K562 (cell line): ENCODE data around the gene SMIM3. TPM values are rescaled to one million over a fixed set of nuclear protein-coding genes. Genes with fewer than 3 reads are reported as not detected.

Source experiments
- ATAC-seq: fragments of 200-7000 bp; cut with Tn5 transposase; 3 replicates; pipeline ENCODE4 v1.9.1; 2020; ENCODE audit warnings: moderate library complexity
- BruUV-seq: library from RNA; stranded (reverse); fragments of 400-500 nt; replicated peaks from 2 replicates; lab custom pipeline; 2021; lab: Mats Ljungman, UMichigan
- CTCF ChIA-PET: fragments of 300-600 bp; formaldehyde crosslinking; extraction: SDS; loops from one replicate; lab custom pipeline; 2021; ENCODE audit warnings: low intra/inter-chr PET ratio; lab: Yijun Ruan, JAX
- POLR2A ChIA-PET: fragments of 300-600, 350-650 bp; sonication (Branson Sonifier 250); formaldehyde crosslinking; extraction: SDS; loops from one replicate; lab custom pipeline; 2021; ENCODE audit warnings: antibody characterized with exemption, inconsistent platforms; lab: Yijun Ruan, JAX
- DNase-seq, 4 experiments: peaks; one replicate each; pipeline versions ENCODE4 v3.0.0 to v3.0.0-alpha.2; 2011 to 2018; ENCODE audit warnings: low spot score in 3 of 4, mixed read lengths in 3 of 4; ENCODE audit errors: extremely low read depth in 1 of 4
- FAIRE-seq: peaks from 2 replicates; lab custom pipeline; 2011; peaks lifted over from hg19 to GRCh38; lab: Jason Lieb, UNC
- H2AFZ ChIP-seq: 2 replicates; pipeline ENCODE4 v1.6.0; 2011; ENCODE audit warnings: low read depth, low read length, control low read depth, inconsistent platforms
- H3K27ac ChIP-seq: fragments of 200-600 bp; 3 replicates; pipeline ENCODE4 v1.8.0; 2011; ENCODE audit warnings: low read depth, mild to moderate bottlenecking, control low read depth, inconsistent platforms, low read length, moderate library complexity, mixed read lengths; ENCODE audit errors: extremely low read depth
- H3K27me3 ChIP-seq, 2 experiments: fragments of 300-600 bp in 1 of 2; 2 replicates in 1 of 2; 3 replicates in 1 of 2; pipeline versions ENCODE4 v1.6.0 to v1.8.0; 2011; ENCODE audit warnings: inconsistent platforms in 2 of 2, low read length in 2 of 2, mild to moderate bottlenecking in 1 of 2, mixed read lengths in 1 of 2, moderate library complexity in 1 of 2; ENCODE audit not compliant: control insufficient read depth in 2 of 2, insufficient read depth in 2 of 2
- H3K36me3 ChIP-seq: fragments of 300-600 bp; 3 replicates; pipeline ENCODE4 v1.8.0; 2011; ENCODE audit warnings: mild to moderate bottlenecking, low read length, inconsistent platforms; ENCODE audit not compliant: control insufficient read depth, insufficient read depth
- H3K4me1 ChIP-seq, 2 experiments: fragments of 200-600 bp in 1 of 2; replicated peaks in 1 of 2; 2 replicates in 1 of 2; 3 replicates in 1 of 2; pipeline versions ENCODE4 v1.5.1 to v1.8.0; 2011; ENCODE audit warnings: inconsistent platforms in 2 of 2, low read length in 2 of 2, mild to moderate bottlenecking in 1 of 2, mixed read lengths in 1 of 2, moderate library complexity in 1 of 2; ENCODE audit not compliant: control insufficient read depth in 2 of 2, insufficient read depth in 2 of 2
- H3K4me2 ChIP-seq: 2 replicates; pipeline ENCODE4 v1.6.1; 2011; ENCODE audit warnings: low read length, control low read depth, inconsistent platforms, mixed read lengths; ENCODE audit not compliant: insufficient read depth
- H3K4me3 ChIP-seq: fragments of 200-600 bp; sonication (generic), shearing (Covaris generic); 2 replicates; pipeline ENCODE4 v1.5.1; 2016; ENCODE audit warnings: control low read depth, inconsistent platforms
- H3K79me2 ChIP-seq: fragments of 200-600 bp; 3 replicates; pipeline ENCODE4 v1.8.0; 2011; ENCODE audit warnings: low read length, inconsistent platforms; ENCODE audit not compliant: control insufficient read depth, insufficient read depth
- H3K9ac ChIP-seq, 2 experiments: 2 replicates each; pipeline versions ENCODE4 v1.6.0 to v1.6.1; 2011; ENCODE audit warnings: low read depth in 2 of 2, low read length in 2 of 2, control low read depth in 1 of 2, inconsistent platforms in 1 of 2, mild to moderate bottlenecking in 1 of 2, mixed read lengths in 1 of 2; ENCODE audit not compliant: insufficient read depth in 1 of 2
- H3K9me1 ChIP-seq: one replicate; pipeline ENCODE4 v1.6.0; 2011; ENCODE audit warnings: inconsistent platforms, mild to moderate bottlenecking, low read length, moderate library complexity; ENCODE audit not compliant: control insufficient read depth, insufficient read depth
- H3K9me3 ChIP-seq: replicated peaks from 2 replicates; pipeline ENCODE4 v1.5.1; 2011; ENCODE audit warnings: low read depth, low read length, inconsistent platforms; ENCODE audit not compliant: control insufficient read depth, insufficient read depth
- H4K20me1 ChIP-seq: replicated peaks from 2 replicates; pipeline ENCODE4 v1.6.1; 2011; ENCODE audit warnings: low read length, inconsistent platforms, mixed read lengths; ENCODE audit not compliant: control insufficient read depth, insufficient read depth
- CBFA2T3 ChIP-seq: fragments of 450-650 bp; IDR thresholded peaks from 2 replicates; pipeline ENCODE4 v1.6.1; 2017
- CREM ChIP-seq: IDR thresholded peaks from 2 replicates; pipeline ENCODE4 v1.6.1; 2014; ENCODE audit warnings: antibody characterized with exemption, low read depth
- HNRNPK ChIP-seq: fragments of 200-400 bp; formaldehyde crosslinking; IDR thresholded peaks from one replicate; pipeline ENCODE4 v1.6.1; 2018; ENCODE audit warnings: mild to moderate bottlenecking, low read depth, low read length; ENCODE audit not compliant: poor library complexity, severe bottlenecking
- HNRNPLL ChIP-seq: fragments of 200-400 bp; formaldehyde crosslinking; IDR thresholded peaks from 2 replicates; pipeline ENCODE4 v1.6.1; 2017; ENCODE audit warnings: low read length, low read depth, mild to moderate bottlenecking; ENCODE audit not compliant: poor library complexity, severe bottlenecking
- PCBP1 ChIP-seq: fragments of 200-400 bp; formaldehyde crosslinking; IDR thresholded peaks from 2 replicates; pipeline ENCODE4 v1.6.1; 2018; ENCODE audit warnings: mild to moderate bottlenecking, low read depth, low read length; ENCODE audit not compliant: poor library complexity, severe bottlenecking
- PHB ChIP-seq: fragments of 250-450 bp; sonication (Bioruptor Pico); IDR thresholded peaks from 2 replicates; pipeline ENCODE4 v1.5.0; 2021
- TFAM ChIP-seq: fragments of 250-450 bp; sonication (Bioruptor Pico); conservative IDR thresholded peaks from 2 replicates; pipeline ENCODE4 v1.5.0; 2021; ENCODE audit warnings: mild to moderate bottlenecking, moderate library complexity
- ZNF23 ChIP-seq: fragments of 250-450 bp; sonication (Bioruptor Pico); IDR thresholded peaks from 2 replicates; pipeline ENCODE4 v1.4.0; 2020; ENCODE audit warnings: mild to moderate bottlenecking
- ZNF76 ChIP-seq: fragments of 250-450 bp; sonication (Bioruptor Pico); IDR thresholded peaks from 2 replicates; pipeline ENCODE4 v1.4.0; 2020; ENCODE audit warnings: mild to moderate bottlenecking, moderate library complexity, borderline replicate concordance
- WGBS: fragments of 100-300 bp; shearing (Covaris generic); methylation state at CpG from one replicate; pipeline ENCODE4 v1.1.6; 2016; ENCODE audit warnings: low coverage, mixed read lengths; ENCODE audit not compliant: insufficient coverage; ENCODE audit errors: missing lambda C conversion rate; 5-methylcytosine and 5-hydroxymethylcytosine counted together
- in situ Hi-C: fragments of 300-500 bp; cut with MboI; formaldehyde crosslinking; loops from 4 replicates; pipeline ENCODE4 v1.15.0; 2018; ENCODE audit warnings: inconsistent platforms, mixed read lengths
- intact Hi-C: fragments of 100-400 bp; cut with micrococcal nuclease; formaldehyde crosslinking; loops from 2 replicates; pipeline ENCODE4 v1.14.2; 2022
- polyA plus RNA-seq, 8 experiments: library from polyadenylated mRNA; depleted of rRNA in 4 of 8; stranded (reverse) in 5 of 8; unstranded in 3 of 8; fragments of >200 nt; fragmentation: Nextera tagmentation in 2 of 8; fragmentation: Illumina TruSeq in 1 of 8; extraction: Ambion mirVana in 2 of 8; extraction: Trizol in 1 of 8; gene quantifications; 2 replicates each; pipeline versions ENCODE4 v1.2.1 to v1.2.3, GENCODE V29; 2011 to 2014; ENCODE audit warnings: inconsistent platforms in 1 of 8, missing spikeins in 1 of 8
- total RNA-seq, 7 experiments: library from RNA; depleted of rRNA in 6 of 7; stranded (reverse); fragments of >200 nt in 6 of 7; fragmentation: Illumina TruSeq in 2 of 7; extraction: Trizol in 2 of 7; gene quantifications; 2 replicates each; pipeline versions ENCODE4 v1.2.1 to v1.2.3, GENCODE V29; 2011 to 2021; ENCODE audit warnings: low replicate concordance in 1 of 7
- TF ChIP-seq, protein P1 (sequence below): fragments of 250-450 bp; sonication (Bioruptor Pico); IDR thresholded peaks from 2 replicates; pipeline ENCODE4 v1.9.0; 2021; ENCODE audit warnings: mild to moderate bottlenecking
- TF ChIP-seq, protein P2 (sequence below): fragments of 250-450 bp; sonication (Bioruptor Pico); IDR thresholded peaks from 2 replicates; pipeline ENCODE4 v1.4.0; 2020; ENCODE audit warnings: borderline replicate concordance
- TF ChIP-seq, protein P3 (sequence below): conservative IDR thresholded peaks from 2 replicates; pipeline ENCODE4 v1.6.1; 2011; ENCODE audit warnings: low read depth, mild to moderate bottlenecking, low read length; ENCODE audit not compliant: control insufficient read depth
- TF ChIP-seq, protein P4 (sequence below): sonication (generic); formaldehyde crosslinking; IDR thresholded peaks from 2 replicates; pipeline ENCODE4 v1.8.0; 2022; ENCODE audit warnings: missing genetic modification reagents, mild to moderate bottlenecking, moderate library complexity, borderline replicate concordance

The SMIM3 gene
- total and polyA plus RNA-seq, 9 of the 15 experiments (the other 6 are each of a cell fraction or from before 2014, with no cell fraction given) = 4.1 to 27.7 (median 13.6) TPM

DNA sequence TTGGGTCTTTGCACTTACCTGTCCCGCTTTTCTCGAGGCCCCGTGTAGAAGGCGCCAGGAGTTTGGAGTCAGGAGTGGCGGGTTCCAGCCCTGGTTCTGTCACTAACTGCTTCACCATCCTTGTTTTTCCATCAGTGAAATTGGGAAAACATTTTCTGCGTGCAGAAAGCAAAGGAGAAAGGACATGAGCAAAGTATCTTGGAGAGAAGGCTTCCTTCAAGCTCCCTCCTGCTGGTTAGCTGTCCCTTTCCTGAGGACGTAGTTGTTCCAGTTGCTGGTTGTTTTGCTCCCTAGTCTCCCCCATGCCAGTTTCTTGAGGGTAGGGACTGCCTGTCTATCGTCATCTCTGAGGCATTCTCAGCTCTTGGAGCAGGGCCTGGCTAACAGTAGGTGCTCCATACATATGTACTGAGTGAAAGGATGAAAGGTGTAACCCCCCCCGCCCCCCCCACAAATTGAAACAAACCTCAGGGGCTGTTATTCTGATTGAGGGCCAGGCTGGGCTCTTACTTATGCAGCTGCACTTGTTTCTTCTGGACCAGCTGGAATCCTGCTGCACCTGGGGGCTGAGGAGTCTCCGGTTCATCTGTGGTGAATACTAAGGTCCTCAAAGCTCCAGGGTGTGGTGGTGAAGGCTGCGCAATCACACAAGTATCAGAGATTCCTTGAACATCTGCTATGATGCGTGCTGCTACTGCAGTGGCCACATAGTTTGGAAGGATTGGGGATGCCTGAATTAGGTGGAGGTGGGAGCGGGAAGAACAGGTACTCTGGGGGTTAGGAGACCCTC lies 1.0 kb downstream of the SMIM3 start (continued):
- TF ChIP-seq, protein P1, sequence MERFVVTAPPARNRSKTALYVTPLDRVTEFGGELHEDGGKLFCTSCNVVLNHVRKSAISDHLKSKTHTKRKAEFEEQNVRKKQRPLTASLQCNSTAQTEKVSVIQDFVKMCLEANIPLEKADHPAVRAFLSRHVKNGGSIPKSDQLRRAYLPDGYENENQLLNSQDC (CRISPR knock-in tag) = no peak
- TF ChIP-seq PHB (CRISPR knock-in tag) (no peak), PCBP1 (no peak)

DNA sequence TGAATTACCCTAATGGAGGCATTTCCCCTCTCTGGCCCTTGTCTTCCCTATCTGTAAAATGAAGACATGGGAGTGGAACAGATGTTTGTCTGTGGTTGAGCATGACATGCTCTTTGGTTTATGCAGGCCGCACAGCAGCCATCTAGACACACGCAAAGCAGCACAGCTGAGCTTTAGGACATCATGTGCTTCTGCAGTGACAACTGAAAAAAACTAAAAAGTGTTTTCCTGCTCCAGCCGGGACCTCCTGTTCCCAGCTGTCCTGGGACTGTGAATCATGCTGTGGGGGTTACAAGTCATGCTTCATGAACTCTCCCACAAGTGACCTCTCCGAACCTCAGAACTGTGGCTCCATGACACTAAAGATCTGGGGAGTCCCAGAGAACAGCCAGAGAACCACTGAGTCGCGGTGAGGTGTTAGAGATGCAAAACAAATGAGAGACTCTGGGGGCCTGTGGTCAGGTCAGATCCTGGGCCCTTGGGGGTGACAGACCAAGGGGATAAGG lies 1.7 kb downstream of the SMIM3 start:
- POLR2A ChIA-PET = interaction anchor here (1.4 to 1.6 kb wide), 2 partner anchors 10 to 17 kb away, joined by 4 to 5 read pairs; no protein-coding TSS in a partner anchor
- in situ Hi-C loops = no loop called here
- TF ChIP-seq HNRNPLL (no peak), HNRNPK (no peak), CREM (no peak), ZNF76 (CRISPR knock-in tag) (no peak), ZNF23 (CRISPR knock-in tag) (no peak), CBFA2T3 (peak; percentile 36; the same call in 1 of the 2 replicates), TFAM (CRISPR knock-in tag) (no peak)
- TF ChIP-seq, protein P2, sequence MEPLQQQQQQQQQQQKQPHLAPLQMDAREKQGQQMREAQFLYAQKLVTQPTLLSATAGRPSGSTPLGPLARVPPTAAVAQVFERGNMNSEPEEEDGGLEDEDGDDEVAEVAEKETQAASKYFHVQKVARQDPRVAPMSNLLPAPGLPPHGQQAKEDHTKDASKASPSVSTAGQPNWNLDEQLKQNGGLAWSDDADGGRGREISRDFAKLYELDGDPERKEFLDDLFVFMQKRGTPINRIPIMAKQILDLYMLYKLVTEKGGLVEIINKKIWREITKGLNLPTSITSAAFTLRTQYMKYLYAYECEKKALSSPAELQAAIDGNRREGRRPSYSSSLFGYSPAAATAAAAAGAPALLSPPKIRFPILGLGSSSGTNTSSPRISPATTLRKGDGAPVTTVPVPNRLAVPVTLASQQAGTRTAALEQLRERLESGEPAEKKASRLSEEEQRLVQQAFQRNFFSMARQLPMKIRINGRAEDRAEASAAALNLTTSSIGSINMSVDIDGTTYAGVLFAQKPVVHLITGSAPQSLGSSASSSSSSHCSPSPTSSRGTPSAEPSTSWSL (CRISPR knock-in tag) = no peak
- TF ChIP-seq, protein P3, sequence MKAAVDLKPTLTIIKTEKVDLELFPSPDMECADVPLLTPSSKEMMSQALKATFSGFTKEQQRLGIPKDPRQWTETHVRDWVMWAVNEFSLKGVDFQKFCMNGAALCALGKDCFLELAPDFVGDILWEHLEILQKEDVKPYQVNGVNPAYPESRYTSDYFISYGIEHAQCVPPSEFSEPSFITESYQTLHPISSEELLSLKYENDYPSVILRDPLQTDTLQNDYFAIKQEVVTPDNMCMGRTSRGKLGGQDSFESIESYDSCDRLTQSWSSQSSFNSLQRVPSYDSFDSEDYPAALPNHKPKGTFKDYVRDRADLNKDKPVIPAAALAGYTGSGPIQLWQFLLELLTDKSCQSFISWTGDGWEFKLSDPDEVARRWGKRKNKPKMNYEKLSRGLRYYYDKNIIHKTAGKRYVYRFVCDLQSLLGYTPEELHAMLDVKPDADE = no peak
- TF ChIP-seq, protein P4, sequence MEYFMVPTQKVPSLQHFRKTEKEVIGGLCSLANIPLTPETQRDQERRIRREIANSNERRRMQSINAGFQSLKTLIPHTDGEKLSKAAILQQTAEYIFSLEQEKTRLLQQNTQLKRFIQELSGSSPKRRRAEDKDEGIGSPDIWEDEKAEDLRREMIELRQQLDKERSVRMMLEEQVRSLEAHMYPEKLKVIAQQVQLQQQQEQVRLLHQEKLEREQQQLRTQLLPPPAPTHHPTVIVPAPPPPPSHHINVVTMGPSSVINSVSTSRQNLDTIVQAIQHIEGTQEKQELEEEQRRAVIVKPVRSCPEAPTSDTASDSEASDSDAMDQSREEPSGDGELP (CRISPR knock-in tag) = peak; percentile 66

More for the DNA sequence above, 1.7 kb downstream of the SMIM3 start:
- intact Hi-C loops = no loop called here
- Histone ChIP-seq H3K4me3 (no peak overlapping the region), H3K79me2 (peaks cover 9% of the 10 kb centered on the region; the same call in 1 of the 3 replicates), H4K20me1 (no peaks in the 10 kb centered on the region), H2AFZ (no peak overlapping the region), H3K9ac (no peak overlapping the region; a peak in 1 of 4 replicates), H3K9me1 (no peaks in the 10 kb centered on the region), H3K36me3 (no peaks in the 10 kb centered on the region), H3K27me3 (no peaks in the 10 kb centered on the region), H3K4me1 (peaks cover 18 to 23% of the 10 kb centered on the region in 2 experiments), H3K27ac (no peak overlapping the region), H3K4me2 (no peak overlapping the region), H3K9me3 (no peaks in the 10 kb centered on the region)
- no peak for FAIRE-seq
- BruUV-seq = no TSS peak
- DNase-seq = no peak
- CTCF ChIA-PET = no interaction called here
- WGBS = 48% methylated on average over 6 of the region's 6 CpGs
- ATAC-seq = no peak
